HS-27A (cell line): ENCODE results near the gene RAD51B.

Source experiments
- DNase-seq: peaks from one replicate; pipeline ENCODE4 v3.0.0-alpha.2; 2012; ENCODE audit warnings: low read depth, missing footprints

The RAD51B gene

GRCh38 chr14:68704736-68705720, 885.4 kb downstream of the RAD51B start:
- no peak for DNase-seq

- no peak for DNase-seq
Observed at GRCh38 chr14:68705741-68706283, 886.2 kb downstream of the RAD51B start.

- DNase-seq: no peak
Observed at GRCh38 chr14:68707482-68707881, 887.9 kb downstream of the RAD51B start.

GRCh38 chr14:68708343-68708742, 888.8 kb downstream of the RAD51B start:
- DNase-seq: no peak

GRCh38 chr14:68709007-68709406, 889.4 kb downstream of the RAD51B start:
- DNase-seq: no peak

GRCh38 chr14:68710776-68711175, 891.2 kb downstream of the RAD51B start:
- no peak for DNase-seq

- no peak for DNase-seq
Observed at GRCh38 chr14:68711561-68712309, 892.2 kb downstream of the RAD51B start.

- DNase-seq: no peak
Observed at GRCh38 chr14:68712703-68713370, 893.3 kb downstream of the RAD51B start.

GRCh38 chr14:68713782-68714181, 894.2 kb downstream of the RAD51B start:
- DNase-seq: no peak

GRCh38 chr14:68714991-68715924, 895.7 kb downstream of the RAD51B start:
- DNase-seq: no peak

- DNase-seq: no peak
Observed at GRCh38 chr14:68716698-68717097, 897.1 kb downstream of the RAD51B start.

- no peak for DNase-seq
Observed at GRCh38 chr14:68718023-68718990, 898.7 kb downstream of the RAD51B start.

- no peak for DNase-seq
Observed at GRCh38 chr14:68719634-68720384, 900.2 kb downstream of the RAD51B start.

GRCh38 chr14:68722186-68722585, 902.6 kb downstream of the RAD51B start:
- no peak for DNase-seq

GRCh38 chr14:68722968-68723566, 903.5 kb downstream of the RAD51B start:
- DNase-seq: no peak

- no peak for DNase-seq
Observed at GRCh38 chr14:68723808-68724268, 904.3 kb downstream of the RAD51B start.

- DNase-seq: no peak
Observed at GRCh38 chr14:68724914-68725313, 905.3 kb downstream of the RAD51B start.

GRCh38 chr14:68726093-68726695, 906.6 kb downstream of the RAD51B start:
- no peak for DNase-seq
